ENCODE measurements around the gene TNFRSF18. TPM values are rescaled to one million over a fixed set of nuclear protein-coding genes. Genes with fewer than 3 reads are reported as not detected.

Gene TNFRSF18
- total RNA-seq, 1 experiment from 2014 or later = 0.83 TPM

- TF ChIP-seq ARID4B (CRISPR knock-in tag; IDR thresholded peaks at IDR 0.05; ENCODE audit: borderline replicate concordance) (no peak), HMGA2 (CRISPR knock-in tag; IDR thresholded peaks at IDR 0.05) (no peak), ERG (CRISPR knock-in tag; IDR thresholded peaks at IDR 0.05) (no peak), ZMAT4 (CRISPR knock-in tag; IDR thresholded peaks at IDR 0.05) (no peak), CBFB (CRISPR knock-in tag; IDR thresholded peaks at IDR 0.05; ENCODE audit: low read depth) (no peak)
Measured at GRCh38 chr1:1191734-1192133, 14.7 kb downstream of the TNFRSF18 start (continued).

- ChIA-PET POLR2A (no interaction called here), CTCF (no interaction called here)
- H3K27ac Mint-ChIP-seq = no peak overlapping the region
- DNase-seq (ENCODE audit: low spot score) (no peak), ATAC-seq (no peak)
- peaks cover 4% of the 10 kb centered on the region; the same call in 1 of the 2 replicates for H3K27me3 Mint-ChIP-seq (ENCODE audit: low read depth)
- H3K4me1 Mint-ChIP-seq = no peaks in the 10 kb centered on the region
- peaks cover 43% of the 10 kb centered on the region for H3K9me3 Mint-ChIP-seq
- H3K4me3 Mint-ChIP-seq = no peak overlapping the region
- no peak for TF ChIP-seq NR1H2 (CRISPR knock-in tag; IDR thresholded peaks at IDR 0.05)
- no peak for TF ChIP-seq E2F1 (CRISPR knock-in tag; IDR thresholded peaks at IDR 0.05)
- no peak for TF ChIP-seq HMGXB4 (CRISPR knock-in tag; IDR thresholded peaks at IDR 0.05)
- no peak for TF ChIP-seq CBFB (CRISPR knock-in tag; IDR thresholded peaks at IDR 0.05; ENCODE audit: low read depth)
- no peak for TF ChIP-seq FOXJ3 (CRISPR knock-in tag; IDR thresholded peaks at IDR 0.05; ENCODE audit: borderline replicate concordance)
- no peak for TF ChIP-seq RELA (CRISPR knock-in tag; IDR thresholded peaks at IDR 0.05; ENCODE audit: borderline replicate concordance)
- no peak for TF ChIP-seq ATF1 (CRISPR knock-in tag; IDR thresholded peaks at IDR 0.05)
- no peak for TF ChIP-seq SP1 (CRISPR knock-in tag; conservative IDR thresholded peaks at IDR 0.05)
- no peak for TF ChIP-seq ATF3 (CRISPR knock-in tag; conservative IDR thresholded peaks at IDR 0.05)
- no peak for TF ChIP-seq GRHL2 (CRISPR knock-in tag; IDR thresholded peaks at IDR 0.05; ENCODE audit: insufficient replicate concordance, severe bottlenecking)
- TF ChIP-seq ZMAT4 (CRISPR knock-in tag; IDR thresholded peaks at IDR 0.05) = no peak
- TF ChIP-seq FOXK1 (CRISPR knock-in tag; IDR thresholded peaks at IDR 0.05) = no peak
- no peak for TF ChIP-seq TEAD4 (CRISPR knock-in tag; IDR thresholded peaks at IDR 0.05)
- no peak for TF ChIP-seq OVOL2 (CRISPR knock-in tag; IDR thresholded peaks at IDR 0.05; ENCODE audit: borderline replicate concordance)
- TF ChIP-seq AFF4 (CRISPR knock-in tag; IDR thresholded peaks at IDR 0.05; ENCODE audit: borderline replicate concordance) = no peak
- no peak for TF ChIP-seq IRF1 (CRISPR knock-in tag; IDR thresholded peaks at IDR 0.05)
- no peak for TF ChIP-seq ZNF416 (CRISPR knock-in tag; IDR thresholded peaks at IDR 0.05)
- TF ChIP-seq ESRRA (CRISPR knock-in tag; IDR thresholded peaks at IDR 0.05; ENCODE audit: borderline replicate concordance) = no peak
- no peak for TF ChIP-seq ELF4 (CRISPR knock-in tag; IDR thresholded peaks at IDR 0.05; ENCODE audit: low read depth)
- H3K36me3 Mint-ChIP-seq = peaks cover 5% of the 10 kb centered on the region
Measured at GRCh38 chr1:1189111-1189510, 17.3 kb downstream of the TNFRSF18 start.
